LNCAP (cell line): Measurements from ENCODE around the gene CUEDC2.

Experiments
- TF ChIP-seq, protein P1 (sequence below): fragments of 450-650 bp; IDR thresholded peaks from 2 replicates; pipeline ENCODE4 v1.5.1; 2017; ENCODE audit warnings: mild to moderate bottlenecking

CUEDC2 gene

DNA sequence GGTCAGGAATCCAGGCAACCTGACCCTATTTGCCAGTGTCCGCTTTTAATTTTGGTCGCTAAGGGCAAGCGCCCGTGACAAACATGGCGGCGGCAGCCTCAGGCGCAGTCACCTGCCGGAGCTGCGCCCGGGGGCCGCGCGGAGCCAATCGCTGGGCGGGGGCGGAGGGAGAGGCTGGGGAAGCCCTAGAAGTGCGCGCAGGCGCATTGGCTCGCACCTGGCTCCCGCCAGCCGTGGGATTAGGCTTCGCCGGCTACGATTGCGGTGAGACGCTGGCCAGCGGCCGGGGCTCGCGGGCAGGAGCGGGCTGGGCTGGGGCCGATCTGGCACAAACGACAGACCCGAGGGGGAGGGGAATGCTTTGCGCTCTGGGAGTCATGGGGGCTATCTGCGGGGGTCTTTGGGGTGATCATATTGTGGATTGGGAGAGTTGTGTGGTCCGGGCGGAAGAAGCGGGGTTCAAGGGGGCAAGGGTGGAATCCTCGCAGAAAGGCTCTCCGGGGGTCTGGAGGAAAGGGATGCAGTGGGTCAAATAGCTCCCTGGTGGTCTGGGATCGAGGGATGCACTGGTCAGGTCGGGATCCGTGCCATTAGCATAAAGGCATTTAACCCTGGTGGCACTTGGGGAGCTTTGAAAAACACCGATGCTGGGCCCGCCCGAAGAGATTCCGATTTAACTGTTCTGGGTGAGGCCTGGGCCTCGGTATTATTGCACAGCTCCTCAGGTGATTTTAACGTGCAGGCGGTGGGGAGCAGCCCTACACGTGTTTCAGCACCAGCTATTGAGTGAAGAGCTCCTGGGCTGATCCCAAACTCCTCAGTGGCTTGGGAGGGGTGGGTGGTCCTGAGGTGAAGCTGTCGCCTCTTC is 29.0 kb upstream of the CUEDC2 start:
- TF ChIP-seq, protein P1, sequence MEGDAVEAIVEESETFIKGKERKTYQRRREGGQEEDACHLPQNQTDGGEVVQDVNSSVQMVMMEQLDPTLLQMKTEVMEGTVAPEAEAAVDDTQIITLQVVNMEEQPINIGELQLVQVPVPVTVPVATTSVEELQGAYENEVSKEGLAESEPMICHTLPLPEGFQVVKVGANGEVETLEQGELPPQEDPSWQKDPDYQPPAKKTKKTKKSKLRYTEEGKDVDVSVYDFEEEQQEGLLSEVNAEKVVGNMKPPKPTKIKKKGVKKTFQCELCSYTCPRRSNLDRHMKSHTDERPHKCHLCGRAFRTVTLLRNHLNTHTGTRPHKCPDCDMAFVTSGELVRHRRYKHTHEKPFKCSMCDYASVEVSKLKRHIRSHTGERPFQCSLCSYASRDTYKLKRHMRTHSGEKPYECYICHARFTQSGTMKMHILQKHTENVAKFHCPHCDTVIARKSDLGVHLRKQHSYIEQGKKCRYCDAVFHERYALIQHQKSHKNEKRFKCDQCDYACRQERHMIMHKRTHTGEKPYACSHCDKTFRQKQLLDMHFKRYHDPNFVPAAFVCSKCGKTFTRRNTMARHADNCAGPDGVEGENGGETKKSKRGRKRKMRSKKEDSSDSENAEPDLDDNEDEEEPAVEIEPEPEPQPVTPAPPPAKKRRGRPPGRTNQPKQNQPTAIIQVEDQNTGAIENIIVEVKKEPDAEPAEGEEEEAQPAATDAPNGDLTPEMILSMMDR = no peak

DNA sequence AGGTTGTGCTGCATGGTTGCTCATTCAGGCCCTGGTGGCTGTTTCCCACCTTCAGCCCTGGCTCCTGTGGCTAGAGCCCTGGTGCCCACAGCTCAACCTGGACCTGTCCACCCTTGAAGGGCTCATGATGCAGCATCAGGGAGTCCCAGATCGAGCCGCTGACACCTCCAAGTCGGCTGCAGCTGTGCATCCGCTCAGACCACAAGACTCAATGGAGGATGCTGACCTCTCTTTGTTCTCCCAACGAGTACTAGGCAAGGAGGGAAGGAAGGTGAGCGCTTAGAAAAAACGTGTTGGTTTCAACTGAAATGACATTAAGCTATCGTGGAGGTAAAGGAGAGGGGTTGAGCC is 28.4 kb upstream of the CUEDC2 start:
- TF ChIP-seq, protein P1 = no peak

DNA sequence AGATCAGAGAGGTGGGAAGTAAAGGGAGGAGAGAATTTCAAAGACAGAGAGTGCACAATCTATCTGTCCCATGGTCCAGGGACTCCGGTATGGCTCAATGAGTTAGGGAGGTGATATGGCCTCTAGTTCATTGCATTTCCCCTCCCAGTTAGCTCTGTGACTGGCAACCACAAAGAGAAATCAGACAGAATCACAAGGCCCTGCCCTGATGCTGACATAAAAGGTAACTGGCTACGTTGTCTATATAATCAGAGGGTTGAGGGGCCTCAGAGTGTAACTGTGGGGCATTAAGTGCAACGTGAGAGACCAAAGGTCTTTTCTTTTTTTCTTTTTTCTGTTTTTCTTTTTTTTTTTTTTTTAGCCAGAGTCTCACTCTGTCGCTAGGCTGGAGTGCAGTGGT is 26.3 kb upstream of the CUEDC2 start:
- TF ChIP-seq, protein P1 = no peak

DNA sequence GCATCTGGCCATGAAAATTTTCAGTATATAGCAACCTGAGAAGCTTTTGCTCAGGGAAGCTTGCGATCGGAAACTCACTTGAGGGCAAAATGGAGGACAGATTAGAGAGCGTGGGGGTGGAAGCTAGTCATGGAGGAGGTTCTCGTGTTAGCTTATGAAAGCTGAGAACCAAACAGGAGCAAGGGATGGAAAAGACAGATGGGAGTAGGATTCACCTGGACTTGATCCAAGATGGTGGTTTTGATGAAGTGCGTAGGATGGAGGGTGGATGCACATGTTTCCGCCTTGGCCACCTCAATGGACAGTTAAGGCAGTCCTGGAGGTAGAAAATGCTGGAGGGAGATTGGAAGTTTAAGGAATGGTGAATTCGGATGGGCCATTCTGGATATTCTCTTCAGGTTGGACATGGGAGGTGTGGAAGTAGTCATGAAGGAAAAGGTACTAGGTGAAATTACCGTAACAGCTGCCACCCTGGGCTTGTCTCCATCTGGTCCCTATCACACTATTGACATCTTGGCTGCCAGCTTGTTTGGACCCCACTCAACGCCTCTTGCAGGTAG is 25.3 kb upstream of the CUEDC2 start:
- TF ChIP-seq, protein P1 = no peak

DNA sequence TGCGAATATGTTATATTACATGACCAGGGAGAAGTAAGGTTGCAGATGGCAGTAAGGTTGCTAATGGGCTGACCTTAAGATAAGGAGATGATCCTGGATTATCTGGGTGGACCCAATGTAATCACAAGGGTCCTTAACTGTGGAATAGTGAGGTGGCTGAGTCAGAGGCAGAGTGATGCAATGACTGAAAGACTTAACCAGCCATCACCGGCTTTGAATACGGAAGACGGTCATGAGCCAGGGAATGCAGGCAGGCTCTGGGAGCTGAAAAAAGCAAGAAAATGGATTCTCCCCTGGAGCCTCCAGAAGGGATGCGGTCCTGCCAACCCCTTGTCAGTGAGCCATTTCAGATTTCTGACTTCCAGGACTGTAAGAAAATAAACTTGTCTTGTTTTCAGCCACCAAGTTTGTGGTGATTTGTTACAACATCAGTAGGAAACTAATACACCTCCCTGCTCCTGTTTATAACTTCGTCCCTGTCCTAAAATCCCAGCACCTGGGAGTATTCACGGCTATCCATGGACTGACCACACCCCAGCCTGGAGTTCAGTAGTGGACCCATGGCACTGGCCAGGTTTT is 23.6 kb upstream of the CUEDC2 start:
- TF ChIP-seq, protein P1 = no peak

DNA sequence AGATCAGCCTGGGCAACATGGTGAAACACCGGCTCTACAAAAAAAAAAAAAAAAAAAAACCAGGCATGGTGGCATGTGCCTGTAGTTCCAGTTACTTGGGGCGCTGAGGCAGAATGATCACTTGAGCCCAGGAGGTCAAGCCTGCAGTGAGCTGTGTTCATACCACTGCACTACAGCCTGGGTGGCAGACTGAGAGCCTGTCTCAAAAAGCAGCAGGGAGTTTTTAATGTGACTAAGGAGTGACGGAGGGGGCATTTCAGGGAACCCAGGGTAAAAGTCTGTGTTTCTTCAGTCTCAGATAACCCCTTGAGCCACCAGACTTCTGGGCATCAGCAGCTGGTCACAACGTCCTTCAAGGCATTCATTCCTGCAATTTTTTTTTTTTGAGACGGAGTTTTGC is 21.1 kb upstream of the CUEDC2 start:
- TF ChIP-seq, protein P1 = no peak

DNA sequence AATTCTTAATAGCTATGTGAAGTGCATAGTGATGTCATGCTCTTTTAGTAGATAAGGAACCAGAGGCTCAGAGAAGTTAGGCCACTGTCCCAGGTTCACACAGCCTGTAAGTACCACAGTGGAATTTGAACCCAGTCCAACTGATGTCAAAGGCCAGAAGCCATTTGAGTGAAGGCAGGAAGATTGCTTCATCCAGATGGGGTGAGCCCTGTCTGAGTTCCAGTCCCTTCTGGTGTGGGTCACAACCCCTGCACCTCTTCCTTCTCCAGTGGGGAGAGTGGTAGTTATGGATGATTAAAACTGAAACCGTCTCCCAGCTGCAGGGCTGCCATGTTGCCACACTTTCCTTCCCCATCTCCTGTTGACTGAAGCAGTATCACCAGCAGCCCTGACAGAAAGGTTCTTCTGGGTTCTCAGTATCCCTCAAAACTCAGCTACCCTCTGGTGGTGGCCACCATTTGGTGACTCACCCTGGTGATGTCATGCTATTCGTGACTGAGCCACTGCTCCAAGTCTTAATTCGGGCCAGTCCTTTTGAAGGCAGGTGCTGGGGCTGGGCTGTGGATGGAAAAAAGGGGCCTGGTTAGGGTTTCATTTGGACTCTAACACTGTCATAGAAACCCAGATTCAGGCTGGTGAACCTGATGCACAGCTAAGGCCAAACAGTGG is 20.4 kb upstream of the CUEDC2 start:
- TF ChIP-seq, protein P1 = no peak
